GM18867 (cell line): ENCODE results near the gene SELENON.

Experiments used
- ATAC-seq: cut with Tn5 transposase; IDR thresholded peaks from one replicate; pipeline ENCODE4 v1.9.1; 2021; ENCODE audit warnings: mild to moderate bottlenecking, moderate library complexity; ENCODE audit not compliant: unreplicated experiment

Gene SELENON, protein sequence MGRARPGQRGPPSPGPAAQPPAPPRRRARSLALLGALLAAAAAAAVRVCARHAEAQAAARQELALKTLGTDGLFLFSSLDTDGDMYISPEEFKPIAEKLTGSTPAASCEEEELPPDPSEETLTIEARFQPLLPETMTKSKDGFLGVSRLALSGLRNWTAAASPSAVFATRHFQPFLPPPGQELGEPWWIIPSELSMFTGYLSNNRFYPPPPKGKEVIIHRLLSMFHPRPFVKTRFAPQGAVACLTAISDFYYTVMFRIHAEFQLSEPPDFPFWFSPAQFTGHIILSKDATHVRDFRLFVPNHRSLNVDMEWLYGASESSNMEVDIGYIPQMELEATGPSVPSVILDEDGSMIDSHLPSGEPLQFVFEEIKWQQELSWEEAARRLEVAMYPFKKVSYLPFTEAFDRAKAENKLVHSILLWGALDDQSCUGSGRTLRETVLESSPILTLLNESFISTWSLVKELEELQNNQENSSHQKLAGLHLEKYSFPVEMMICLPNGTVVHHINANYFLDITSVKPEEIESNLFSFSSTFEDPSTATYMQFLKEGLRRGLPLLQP

DNA sequence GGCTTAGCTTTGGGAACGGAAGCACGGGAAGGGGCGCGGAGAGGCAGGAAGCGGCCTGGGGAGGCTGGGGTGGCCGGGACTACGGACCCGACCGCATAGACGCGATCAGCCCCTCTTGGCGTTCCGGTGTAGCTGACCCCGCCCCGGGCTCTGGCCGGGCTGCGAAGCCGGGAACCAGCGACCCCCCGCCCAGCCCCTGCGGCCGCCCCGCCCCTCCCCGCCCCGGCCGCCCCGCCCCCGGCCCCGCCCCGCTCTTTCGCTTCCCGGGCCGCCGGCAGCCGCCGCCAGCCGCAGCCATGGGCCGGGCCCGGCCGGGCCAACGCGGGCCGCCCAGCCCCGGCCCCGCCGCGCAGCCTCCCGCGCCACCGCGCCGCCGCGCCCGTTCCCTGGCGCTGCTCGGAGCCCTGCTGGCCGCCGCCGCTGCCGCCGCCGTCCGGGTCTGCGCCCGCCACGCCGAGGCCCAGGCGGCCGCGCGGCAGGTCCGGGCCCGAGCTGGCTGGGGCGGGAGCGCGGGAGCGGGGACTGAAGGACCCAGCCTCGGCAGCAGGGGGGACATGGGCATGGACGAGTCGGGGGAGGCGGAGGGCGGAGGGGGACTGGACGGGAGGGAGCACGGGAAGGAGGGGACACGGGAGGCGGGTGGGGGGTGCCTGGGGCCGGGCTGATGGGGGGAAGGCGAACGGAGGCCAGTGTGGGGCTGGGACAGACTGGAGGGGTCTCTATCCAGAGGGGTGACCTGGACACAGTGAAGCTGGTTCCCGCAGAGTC, at the start of gene SELENON:
TSS of gene SELENON (plus strand) at position 259 of the 768 bp plus-strand sequence. CDS start at position 297, 38 bp downstream.
- ATAC-seq = no peak

DNA sequence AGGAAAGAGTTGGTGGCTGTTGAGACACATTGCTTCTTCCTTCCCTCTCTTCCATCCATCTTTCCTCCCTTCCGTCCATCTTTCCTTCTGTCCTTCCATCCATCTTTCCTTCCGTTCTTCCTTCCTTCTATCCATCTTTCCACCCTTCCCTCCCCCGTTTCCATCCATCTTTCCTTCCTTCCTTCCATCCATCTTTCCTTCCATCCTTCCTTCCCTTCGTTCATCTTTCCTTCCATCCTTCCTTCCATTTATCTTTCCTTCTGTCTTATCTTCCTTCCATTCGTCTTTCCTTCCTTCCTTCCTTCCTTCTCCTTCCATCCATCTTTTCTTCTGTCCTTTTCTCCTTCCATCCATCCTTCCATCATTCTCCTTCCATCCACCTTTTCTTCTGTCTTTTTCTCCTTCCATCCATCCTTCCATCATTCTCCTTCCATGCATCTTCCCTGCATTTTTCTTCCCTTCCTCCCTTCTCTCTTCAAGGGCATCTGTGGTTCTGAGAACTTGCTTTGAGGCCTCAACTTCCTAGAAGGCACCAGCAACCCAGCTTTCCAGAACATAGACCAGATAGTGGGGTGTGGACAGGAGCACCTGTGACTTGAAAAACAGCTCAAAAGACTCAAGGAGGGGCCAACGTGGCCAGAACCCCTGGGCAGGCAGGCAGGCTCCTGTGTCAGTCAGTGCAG, 48.9 kb upstream of the SELENON start:
- no peak for ATAC-seq

DNA sequence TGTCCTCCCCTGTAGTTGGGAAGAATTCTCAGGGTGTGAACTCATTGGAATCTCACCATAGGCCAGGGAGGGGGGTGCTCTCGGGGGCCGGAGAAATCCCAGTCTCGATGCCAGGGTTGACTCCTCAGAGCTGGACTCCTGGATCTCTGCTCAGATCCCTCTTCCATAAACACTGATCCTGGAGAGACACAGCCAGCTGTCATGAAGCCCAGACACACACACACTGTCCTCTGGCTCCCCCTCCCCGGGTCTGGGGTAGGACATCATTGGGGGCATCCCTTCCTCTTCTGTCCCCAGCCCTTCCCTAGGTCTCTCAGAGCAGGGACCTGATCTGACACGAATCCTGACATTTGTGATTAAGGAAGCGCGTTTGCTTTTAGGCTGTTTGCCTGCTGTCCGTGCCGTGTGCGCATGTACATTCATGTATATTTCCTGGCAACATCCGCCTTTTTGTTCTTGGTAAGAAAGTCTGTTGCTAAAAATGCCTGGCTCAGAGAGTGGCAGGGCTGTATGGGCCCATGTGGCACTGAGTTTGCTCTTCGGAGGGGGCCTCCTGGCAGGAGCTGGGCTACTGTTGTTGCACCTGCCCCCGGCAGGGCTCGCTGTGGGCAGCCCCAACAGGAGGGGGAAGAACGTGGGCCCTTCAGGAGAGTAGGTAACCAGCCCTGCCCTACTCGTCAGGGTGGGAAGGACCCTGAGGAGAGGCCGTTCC, 45.4 kb upstream of the SELENON start:
- no peak for ATAC-seq

DNA sequence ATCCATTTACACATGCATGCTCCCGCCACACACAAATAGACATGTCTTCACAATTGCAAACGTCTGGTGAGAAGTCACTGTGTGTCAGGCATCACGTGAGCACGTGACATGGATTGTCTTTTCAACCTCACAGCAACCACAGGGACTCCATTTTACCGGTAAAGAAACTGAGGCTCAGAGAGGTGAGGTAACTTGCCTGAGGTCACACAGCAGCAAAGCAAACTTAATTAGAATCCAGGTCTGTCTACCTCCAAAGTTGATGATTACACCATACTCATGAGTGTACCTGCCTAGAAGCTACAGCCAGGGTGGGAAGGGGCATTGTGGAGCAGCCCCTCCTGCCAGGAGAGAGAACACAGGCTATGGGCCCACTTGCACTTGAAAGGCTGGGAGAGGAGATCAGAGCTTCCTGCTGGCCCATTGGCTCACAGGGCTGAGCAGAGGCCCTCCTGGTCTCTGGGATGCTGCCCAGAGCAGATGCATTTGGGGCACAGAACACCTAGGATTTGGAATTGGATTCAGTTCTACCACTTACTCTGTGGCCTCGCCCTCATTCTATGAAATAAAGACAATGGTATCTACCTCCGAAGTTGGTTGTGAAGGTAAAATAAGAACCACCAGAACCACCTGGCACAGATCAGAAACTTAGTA, 44.4 kb upstream of the SELENON start:
- ATAC-seq = no peak

DNA sequence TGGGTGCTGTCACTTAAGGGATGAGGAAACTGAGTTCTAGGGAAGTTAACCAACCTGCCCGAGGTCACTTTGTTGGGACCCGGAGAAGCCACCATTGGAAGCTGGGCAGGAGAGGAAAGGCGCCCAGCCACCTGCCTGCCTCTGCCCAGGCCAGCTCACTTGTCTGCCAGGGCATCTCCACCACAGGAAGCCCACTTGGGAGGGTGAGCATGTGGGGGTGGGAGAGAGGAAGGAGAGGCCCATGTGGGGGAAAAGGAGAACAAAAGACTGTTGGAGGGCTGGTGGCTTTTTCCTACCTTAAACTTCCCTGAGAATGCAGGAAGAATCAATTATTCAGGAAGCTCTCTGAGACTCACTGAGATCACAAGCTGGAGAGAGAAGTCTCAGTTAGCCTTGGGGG, 43.8 kb upstream of the SELENON start:
- ATAC-seq = no peak

DNA sequence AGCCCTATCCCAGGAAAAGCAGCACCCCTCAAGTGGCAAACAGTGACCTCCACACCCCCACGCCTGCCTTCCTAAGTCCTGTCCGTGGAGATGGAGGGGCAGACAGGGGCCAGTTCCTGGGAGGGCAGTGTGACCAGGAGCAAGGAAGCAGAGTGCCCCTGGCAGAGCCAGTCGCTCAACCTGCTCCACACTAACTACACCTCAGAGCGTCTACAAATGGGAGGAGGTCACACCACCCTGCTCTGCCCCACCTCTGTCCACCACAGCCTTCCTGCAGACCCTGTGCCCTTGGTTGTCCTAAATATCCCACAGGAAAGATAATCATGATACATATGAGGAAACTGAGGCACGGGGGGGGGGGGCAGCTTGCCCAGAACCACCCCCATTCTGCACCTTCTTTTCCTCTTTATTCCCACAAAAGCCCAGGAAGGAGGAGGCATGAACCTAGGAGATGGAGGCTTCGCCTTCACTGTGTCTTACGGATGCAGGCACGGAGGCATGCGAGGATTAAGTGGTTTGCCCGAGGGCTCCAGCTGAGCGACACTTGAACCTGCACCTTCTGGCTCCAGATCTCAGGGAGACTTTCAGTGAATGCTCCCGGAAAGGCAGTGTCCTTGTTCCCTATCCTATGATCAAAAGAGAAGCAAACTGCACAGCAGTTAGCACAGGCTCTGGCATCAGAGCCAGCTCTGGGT, 42.7 kb upstream of the SELENON start:
- ATAC-seq = no peak

DNA sequence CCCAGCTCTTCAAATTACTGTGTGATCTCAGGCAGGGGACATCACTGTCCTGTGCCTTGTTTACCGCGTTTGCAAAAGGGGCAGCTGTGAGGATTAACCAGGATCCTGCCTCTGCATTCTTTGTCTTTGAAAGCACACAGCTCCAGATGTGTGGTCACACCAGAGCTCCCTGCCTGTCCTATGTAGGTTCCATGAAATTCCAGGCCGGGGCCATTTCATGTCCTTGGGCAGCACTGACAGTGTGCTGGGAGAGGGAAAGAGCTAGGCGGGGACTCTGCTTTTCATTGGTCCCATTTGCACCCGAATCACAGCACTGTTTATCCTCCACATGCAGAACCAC, 42.2 kb upstream of the SELENON start:
- ATAC-seq = no peak

DNA sequence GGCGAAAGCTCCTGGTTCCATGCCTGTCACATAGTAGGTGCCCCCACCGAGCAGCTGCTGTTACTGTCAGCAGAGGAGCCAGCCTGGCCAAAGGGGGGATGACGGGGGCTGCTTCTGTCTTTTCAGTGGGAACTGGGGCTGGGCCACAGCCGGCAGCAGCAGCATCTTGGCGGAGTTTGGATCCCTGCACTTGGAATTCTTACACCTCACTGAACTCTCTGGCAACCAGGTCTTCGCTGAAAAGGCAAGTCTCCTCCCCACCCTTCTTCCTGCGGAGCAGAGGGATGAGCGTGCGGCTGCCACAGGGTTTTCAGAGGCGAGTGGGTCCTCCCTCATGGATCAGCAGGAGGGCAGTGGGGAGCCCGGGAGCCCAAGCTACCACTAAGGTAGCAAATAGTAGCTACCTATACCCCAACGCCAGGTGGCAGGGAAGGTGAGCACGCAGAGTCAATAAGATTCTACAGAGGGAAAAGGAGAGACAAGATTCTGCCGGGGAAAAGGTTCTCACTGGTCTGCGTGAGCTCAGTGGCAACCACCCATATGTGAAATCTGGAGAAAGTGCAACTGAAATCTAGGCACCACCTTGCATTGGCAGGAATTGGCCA, 41.4 kb upstream of the SELENON start:
- ATAC-seq = no peak

DNA sequence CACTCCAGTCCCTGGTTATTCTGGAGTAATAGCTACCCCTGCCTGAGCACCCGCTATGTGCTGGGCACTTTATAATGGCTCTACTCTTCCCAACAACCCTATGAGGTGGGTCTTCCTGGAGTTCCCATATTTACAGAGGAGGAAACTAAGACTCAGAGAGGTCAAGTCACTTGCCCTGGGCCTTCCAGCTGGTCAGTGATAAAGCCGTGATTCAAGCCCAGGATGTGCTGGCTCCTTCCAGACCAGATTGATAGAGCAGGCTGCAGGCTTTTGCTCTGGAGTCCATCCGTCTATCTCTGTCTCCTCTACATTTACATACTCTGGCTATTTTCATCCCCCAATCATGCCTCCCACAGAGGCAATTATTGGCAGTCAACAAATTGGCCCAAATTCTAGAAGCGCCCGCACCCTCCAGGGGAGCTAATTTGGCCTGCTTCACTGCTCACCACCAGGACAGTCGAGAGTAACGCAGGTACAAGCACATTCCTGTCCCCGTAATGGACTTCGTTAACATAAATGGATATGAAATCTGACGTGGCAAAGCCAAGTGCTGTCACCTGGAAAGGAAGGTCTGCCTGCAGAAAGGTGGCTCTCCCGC, 39.8 kb upstream of the SELENON start:
- ATAC-seq = no peak

DNA sequence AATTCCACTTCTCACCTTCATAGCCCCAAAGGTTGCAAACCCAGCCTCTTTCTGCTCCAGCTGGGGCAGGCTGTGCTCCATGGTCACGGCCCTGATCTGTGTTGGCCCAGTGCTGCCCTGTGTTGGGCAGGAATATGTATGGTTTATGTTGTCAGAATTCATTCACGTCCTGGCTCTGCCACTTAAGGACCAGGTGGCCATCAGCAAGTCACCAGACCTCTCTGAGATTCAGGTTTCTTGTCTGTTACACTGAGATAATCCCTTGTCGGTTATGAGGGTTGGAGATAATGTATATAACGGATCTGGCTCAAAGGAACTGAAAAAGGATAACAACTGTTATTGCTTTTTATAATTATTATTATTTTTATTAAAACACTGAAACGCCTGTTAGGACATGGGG, 39.1 kb upstream of the SELENON start:
- no peak for ATAC-seq

DNA sequence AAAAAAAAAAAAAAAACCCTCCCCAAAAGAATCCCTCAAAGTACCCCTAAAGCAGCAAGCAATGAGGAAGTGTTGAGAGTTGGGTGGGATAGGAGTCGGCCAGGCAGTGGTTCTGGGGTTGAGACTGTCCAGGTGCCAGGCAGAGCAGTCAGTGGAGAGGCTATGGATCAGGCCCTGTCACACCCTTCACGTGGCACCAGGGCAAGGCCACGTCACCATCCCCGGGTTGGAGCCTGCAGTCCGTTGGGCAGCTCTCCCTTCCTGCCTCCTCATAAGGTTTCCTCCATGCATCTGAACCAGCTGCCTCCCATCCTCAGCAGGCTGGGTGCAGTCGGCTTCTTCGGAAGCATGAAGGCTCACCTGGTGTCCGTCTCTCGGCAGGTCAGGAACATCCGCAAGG, 36.5 kb upstream of the SELENON start:
- no peak for ATAC-seq

DNA sequence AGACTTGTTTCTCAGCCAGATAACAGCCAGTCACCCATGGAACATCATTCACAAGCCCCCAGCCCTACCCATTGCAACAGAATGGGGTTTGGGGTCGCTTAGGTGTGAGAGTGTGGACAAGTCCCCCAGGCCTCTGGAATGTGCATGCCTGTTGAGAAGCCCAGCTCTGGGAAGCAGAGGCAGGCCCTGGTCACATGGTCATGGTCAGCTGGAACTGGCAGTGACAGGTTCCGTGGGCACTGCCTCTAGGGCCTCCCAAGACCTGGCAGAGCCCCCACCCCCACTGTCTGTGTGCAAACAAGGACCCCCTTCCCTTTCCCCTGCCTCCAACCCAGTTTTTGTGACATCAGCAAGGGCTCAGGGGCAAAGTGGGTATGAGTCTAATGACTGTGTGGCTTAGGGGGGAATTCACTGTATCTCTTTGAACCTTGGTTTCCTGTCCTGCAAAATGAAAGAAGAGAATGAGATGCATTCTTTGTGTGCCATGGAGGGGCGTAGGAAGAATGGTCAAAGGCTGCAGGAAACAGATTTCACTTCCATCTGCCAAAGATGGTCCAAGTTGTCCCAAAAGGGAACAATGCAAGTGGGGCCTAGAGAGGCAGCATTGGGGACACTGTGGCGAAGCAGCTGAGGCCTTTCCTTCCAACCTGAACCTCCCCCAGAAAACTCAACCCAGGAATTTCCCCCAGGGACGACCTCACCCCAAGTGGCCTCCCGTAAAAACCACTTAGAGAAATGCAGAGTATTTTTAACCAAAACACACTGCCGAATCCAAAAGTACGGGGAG, 34.7 kb upstream of the SELENON start:
- no peak for ATAC-seq

DNA sequence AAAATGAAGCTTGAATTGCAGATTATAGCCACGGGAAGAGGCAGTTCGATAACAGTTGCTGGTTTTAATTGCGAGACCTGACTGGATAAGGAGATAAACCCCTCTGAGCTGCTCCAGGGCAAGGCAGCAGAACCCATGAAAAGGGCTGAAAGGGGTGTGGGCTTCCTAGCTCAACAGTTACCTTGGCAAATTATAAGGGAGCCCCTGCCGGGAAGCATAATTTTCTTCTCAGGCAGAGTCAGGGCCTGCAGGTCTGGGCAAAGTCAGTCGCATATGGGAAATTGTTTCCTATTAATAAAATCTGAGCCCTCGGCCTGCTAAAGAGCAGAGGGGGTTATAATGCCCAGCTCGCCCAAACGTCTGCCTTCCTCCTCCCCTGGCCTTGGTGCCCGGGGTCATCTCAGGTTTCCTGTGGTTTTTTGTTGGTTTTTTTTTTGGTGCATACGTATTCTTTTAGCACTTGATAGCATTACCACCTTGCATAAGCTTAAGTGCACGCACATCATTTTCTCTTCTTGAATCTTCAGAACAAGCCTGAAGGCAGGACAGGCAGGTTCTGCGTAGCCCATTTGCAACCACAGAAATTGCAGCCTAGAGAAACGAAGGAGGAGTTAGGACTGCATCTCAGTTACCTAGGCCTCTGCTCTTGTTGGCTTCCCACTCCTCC, 33.9 kb upstream of the SELENON start:
- no peak for ATAC-seq

DNA sequence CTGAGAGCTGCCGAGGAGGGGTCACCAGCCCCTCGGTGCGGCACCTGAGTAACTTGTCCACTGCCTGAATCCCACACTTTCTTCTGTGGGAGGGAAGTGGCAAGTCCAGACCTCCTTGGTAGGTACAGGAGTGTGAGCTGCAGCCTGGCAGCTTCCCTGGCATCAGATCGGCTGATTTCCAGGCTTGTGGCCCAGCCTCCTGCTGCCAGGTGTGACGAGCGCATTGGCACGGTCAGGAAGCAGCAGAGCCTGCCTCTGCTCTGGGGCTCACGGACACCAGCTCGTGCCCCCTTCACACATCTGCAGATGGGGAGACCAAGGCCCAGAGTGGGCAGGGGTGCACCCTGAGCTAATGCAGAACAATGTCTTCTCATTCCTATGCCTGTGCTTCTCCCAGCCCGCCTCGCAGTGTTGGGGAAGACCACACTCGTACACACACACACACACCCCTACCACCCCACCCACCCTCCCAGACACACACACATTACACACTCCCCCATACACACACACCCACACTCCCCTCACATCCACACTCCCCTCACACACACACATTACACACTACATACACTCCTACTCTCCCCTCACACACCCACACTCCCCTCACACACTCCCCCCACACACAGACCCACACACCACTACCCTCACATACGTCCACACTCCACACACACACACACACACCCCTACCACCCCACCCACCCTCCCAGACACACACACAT, 33.1 kb upstream of the SELENON start:
- no peak for ATAC-seq

DNA sequence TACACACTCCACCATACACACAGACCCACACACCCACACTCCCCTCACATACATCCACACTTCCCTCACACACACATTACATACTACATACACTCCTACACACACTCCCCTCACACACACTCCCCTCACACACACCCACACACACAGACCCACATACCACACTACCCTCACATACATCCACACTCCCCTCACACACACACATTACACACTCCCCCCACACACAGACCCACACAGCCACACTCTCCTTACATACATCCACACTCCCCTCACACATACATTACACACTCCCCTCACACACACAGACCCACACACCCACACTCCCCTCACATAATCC, 32.6 kb upstream of the SELENON start:
- no peak for ATAC-seq

DNA sequence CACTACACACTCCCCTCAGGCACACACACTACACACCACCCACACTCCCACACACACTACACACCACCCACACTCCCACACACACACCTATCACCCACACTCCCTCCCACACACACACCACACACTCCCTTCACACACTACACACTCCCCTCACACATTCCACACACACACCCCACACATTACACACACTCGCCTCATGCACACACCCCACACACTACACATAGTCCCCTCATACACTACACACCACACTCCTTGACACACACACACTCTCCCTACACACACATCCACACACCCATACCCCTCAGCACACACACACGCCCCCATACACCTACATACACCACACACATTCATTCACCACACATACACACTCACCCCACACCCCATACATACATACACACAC, 31.0 kb upstream of the SELENON start:
- no peak for ATAC-seq
